GM19455 (cell line): ENCODE results near the gene APOL1.
"Not testable (repeated sequence)": the region's sequence is repeated elsewhere in the genome, so short reads cannot be mapped to it uniquely, and the experiment has no call there.

ENCODE experiments used
- ATAC-seq: cut with Tn5 transposase; IDR thresholded peaks from one replicate; pipeline ENCODE4 v1.9.1; 2021; ENCODE audit not compliant: unreplicated experiment

Gene APOL1

DNA sequence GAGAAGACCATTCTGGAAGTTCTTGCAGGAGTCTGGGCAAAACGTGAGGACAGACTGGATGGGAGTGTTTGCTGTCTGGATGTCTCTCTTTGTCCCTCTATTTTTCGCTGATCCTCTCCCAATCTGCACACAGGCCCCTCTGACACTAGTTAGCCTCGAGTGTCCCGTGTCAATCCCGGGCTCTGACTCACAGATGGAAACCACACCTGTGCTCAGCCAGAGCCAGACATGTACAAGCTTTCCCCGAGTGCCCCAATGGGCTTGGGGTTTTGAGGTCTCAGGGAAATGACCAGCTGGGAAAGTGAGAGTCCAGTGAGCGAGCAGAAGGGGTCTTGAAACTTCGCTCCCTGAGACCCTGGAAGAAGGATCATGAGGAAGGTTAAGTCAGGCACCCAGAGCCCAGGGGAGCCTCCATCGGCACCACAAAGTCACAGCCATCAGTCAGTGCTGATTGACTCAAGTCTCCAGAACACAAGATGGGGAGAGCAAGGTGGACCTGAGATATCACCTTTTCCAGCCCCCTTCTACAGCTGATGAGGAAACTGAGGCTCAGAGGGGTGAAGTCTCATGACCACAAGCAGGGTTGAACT lies 27.5 kb upstream of the APOL1 start:
- ATAC-seq, result no peak

DNA sequence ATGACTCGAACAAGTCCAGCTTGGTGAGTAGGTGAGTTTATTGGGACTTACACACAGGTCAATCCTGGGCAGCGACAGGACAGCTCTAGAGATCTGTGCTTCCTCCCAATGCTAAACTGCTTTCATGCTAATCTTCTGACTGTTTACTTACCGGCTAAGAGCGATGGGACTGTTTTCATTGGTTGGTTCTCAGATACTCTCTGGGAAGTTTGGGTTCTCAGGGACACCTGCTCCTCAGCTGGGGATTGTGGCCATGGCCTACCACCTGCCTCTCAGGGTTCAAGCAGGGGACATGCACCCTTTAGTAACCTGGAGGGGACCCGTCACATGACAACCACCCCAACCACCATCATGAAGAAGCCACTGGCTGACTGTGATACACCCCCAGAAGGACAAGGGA lies 26.7 kb upstream of the APOL1 start:
- no peak for ATAC-seq

DNA sequence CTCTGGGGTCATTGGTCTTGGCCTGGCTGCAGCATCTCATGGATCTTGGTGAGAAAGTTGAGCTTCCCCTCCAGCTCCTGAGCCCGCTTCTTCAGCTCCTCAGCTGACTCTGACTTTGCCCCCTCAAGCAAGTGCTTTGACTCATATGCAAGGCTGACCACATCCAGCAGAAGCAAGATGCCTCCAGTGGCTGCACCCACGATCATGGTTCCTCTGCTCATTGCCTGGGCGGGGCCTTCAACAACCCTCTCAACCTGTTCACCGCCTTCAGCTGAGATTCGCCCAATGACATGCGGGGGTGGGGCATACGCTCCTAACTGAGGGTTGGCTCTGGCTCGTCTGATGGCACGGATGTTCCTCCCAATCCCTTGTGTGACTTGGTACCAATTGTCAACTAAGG lies 25.5 kb upstream of the APOL1 start:
- ATAC-seq, result no peak

- no peak for ATAC-seq
Measured at GRCh38 chr22:36227806-36228205, 25.1 kb upstream of the APOL1 start.

- ATAC-seq, result not testable (repeated sequence)
Measured at GRCh38 chr22:36228369-36228768, 24.6 kb upstream of the APOL1 start.

- no peak for ATAC-seq
Measured at GRCh38 chr22:36228944-36229343, 24.0 kb upstream of the APOL1 start.

- not testable (repeated sequence) for ATAC-seq
Measured at GRCh38 chr22:36229649-36230048, 23.3 kb upstream of the APOL1 start.

GRCh38 chr22:36231051-36231450 lies 21.9 kb upstream of the APOL1 start:
- not testable (repeated sequence) for ATAC-seq

GRCh38 chr22:36232715-36233401 lies 20.1 kb upstream of the APOL1 start:
- ATAC-seq, result no peak

GRCh38 chr22:36233796-36234195 lies 19.1 kb upstream of the APOL1 start:
- ATAC-seq, result no peak

- ATAC-seq, result no peak
Measured at GRCh38 chr22:36234213-36234612, 18.7 kb upstream of the APOL1 start.

DNA sequence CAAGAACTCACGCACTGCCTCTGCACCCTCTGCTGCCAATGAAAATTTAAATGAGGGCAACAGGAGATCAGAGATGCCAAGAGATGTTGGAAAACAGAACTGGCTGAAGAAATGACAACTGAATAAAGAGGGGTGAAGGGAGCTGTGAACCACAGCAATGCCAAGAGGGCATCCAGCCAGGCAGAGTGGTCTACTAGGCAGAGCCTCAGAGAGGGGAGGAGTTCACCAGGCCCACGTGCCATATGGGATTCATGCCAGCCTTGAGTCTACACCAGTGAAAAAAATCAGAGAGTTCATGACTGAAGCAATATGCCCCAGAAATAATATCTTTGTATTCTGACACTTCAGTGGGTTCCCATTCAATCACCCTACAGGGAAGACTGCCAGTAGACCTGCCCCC lies 18.0 kb upstream of the APOL1 start:
- ATAC-seq, result no peak

DNA sequence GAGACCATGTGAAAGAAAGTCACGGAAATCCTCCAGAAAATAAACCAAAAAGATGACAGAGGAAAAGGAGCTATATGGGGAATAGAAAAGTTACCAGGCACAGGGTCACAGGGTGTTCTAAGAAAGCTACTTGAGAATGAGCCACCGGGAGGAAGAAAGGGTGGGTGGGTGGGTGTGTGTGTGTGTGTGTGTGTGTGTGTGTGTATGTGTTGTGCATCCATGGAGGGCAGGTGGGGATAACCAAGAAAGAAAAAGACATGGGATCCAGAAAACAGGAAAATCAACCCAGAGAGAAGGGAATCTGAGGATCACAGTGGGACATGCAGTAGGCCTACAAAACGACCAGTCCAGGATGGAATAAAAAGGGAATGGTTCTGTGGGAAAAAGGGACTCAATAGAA lies 17.3 kb upstream of the APOL1 start:
- no peak for ATAC-seq

DNA sequence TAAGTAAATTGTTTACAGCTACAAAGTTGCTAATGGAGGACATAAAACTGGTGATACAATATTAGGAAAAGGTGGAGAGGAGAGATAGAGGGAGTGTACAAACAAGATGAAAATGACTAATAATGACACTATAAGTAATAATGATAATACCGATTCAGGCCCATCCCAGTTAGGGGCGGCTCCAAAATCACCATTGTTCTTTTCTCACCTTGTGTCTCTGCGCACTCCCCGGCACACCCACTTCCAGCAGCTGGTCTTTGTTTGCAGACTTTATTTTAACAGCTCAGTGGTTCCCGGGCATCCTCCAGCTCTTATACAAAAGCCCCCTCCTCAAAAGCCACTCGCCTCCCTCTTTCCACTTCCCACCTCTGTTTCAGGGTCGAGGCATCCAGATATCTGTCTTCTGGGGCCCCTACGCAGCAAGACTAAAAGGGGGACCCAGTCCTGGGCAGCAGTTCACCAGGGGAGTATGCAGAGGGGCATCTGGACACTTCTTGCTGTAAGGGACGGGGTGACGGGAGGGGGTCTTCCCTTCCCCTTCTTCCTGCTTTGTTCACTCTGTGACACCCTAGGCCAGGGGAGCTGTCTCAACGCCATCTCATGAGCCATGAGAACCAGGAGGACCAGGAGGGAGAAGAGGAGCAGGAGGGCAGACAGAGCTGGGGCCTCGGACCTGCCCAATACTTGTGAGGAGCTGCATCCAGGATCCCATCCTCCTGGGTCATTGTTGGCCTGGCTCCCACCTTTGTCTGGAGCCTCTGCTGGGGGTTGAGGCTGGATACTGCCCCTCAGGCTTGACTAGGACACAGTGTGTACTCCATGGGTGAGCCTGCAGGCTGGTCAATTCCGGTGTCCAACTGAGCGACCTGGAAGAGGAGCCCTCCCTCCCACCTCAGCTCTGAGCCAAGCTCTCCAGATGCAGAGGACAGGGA lies 16.3 kb upstream of the APOL1 start:
- no peak for ATAC-seq

GRCh38 chr22:36237462-36238372 lies 15.2 kb upstream of the APOL1 start:
- no peak for ATAC-seq

DNA sequence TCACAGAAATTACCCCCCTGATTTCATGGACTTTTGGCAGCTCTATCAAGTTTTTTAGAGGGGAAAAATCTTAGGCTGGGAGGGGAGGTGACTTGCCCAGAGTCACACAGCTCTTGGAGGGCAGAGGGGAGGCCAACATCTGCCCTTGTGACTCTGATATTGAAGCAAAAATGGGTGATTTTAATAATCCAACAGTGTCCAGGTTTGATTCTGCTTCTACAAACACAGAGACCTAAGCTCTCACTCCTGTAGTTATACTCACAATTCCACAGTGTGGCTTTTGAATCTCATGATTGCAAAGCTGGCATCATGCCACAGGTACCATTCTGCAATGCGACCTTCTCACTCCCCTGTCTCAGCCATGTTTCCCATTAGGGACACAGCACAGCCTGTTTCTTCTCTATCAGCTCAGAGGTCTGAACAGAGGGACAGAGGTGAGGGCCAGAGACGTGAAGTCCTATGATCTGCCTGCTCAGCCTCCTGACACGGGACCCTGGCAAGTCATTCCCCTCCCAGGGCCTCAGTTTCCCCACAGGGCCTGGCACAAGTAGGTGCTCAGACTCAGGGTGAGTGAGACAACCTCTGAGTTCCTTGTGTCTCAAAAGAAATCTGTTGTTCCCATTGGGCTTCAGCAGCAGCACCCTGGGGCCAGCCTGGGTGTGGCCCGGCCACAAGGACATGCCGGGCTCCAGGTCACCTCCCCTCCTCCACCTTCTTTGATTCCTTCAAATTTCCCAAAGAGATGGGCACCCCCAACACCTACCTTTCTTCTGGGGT lies 14.4 kb upstream of the APOL1 start:
- no peak for ATAC-seq

DNA sequence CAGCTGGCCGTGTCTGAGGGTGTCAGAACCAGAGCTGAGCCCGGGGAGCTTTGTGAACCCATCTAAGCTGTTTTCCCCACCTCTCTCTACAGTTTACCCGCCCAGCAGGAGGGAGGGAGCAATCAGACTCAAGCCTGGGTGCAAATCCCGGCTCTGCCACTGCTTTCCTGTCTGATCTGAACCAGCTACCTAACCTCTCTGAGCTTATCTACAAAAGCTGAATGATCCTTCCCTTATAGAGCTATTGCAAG lies 13.9 kb upstream of the APOL1 start:
- no peak for ATAC-seq

DNA sequence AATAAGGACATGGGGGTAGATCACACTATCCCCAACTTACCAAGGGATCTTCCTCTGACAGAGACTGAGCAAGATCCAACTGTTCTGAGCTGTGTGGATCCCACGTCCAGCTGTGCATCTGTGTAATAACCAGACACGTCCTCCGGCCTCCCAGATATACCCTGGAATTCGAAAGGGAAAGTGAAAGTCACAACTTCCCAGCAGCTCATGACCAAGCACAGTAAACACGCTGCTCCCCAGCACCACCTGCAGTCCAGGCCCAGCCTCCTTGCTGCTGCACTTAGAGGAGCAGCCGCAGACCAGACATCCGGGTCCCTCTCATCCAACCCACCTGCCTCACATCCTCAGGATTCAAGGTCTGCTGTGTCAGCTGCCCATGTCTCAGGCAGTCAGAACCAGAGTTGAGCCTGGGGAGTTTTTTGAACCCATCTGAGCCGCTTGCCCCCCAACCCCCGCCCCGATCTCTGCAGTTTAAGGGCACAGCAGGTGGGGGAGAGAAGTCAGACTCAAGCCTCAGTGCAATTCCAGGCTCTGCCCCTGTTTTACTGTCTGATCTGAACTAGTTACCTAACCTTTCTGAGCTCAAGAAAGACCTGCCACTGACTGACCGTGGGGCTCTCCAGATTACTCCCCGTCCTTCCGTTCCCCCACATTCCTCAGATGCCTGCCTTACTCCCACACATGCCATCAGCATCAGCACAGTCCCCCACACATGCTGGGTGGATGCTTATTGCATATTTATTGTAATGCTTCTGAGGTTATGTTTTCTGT lies 13.3 kb upstream of the APOL1 start, which contains the start of gene APOL2:
TSS of gene APOL2 (minus strand) at position 127 of the 771 bp plus-strand sequence. CDS start 6,365 bp downstream, outside the sequence.
- ATAC-seq, result peak; percentile 87

DNA sequence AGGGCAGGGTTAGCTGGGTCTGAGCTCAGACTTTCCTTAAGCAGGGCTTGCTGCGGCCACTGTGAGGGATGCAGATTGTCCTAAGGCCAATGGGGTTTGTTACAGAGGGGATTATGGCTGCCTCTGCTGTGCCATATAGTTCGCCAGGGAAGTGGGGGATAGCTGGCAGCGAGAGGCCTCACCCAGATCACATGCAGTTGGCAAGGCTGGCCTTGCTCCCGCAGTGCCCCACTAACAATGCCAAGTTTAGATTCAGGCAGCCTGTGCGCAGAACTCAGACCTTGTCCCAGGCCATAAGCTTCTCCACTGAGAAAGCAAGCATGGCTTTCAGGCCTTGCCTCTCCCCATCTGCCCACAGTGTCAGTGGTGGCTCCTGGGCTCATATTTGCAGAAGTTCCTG lies 8.9 kb upstream of the APOL1 start:
- ATAC-seq, result no peak
